Esophagus squamous epithelium (tissue), 5 donors: ENCODE data around the gene LHPP. TPM values are rescaled to one million over a fixed set of nuclear protein-coding genes. Genes with fewer than 3 reads are reported as not detected.

Source experiments
- DNase-seq: peaks from one replicate; lab custom pipeline; 2025; lab: John Stamatoyannopoulos, UW
- H3K27ac ChIP-seq, 4 donors: fragments of 200-600 bp; sonication (generic); one replicate each; pipeline ENCODE4 v1.5.1; 2016 to 2019; ENCODE audit warnings: mild to moderate bottlenecking in 1 of 4
- H3K27me3 ChIP-seq, 4 donors: fragments of 200-600 bp; sonication (generic); 1 replicate in 3 of 4; 2 replicates in 1 of 4; pipeline versions ENCODE4 v1.5.1 to v1.6.0; 2017 to 2021; ENCODE audit warnings: antibody characterized with exemption in 1 of 4
- H3K36me3 ChIP-seq, 3 donors: fragments of 200-600 bp; sonication (generic); one replicate each; pipeline ENCODE4 v1.5.1; 2016 to 2019
- H3K4me1 ChIP-seq, 3 donors: fragments of 200-600 bp; sonication (generic); one replicate each; pipeline ENCODE4 v1.5.1; 2017 to 2019
- H3K4me3 ChIP-seq, 4 donors: fragments of 200-600 bp; sonication (generic); 1 replicate in 3 of 4; 2 replicates in 1 of 4; pipeline ENCODE4 v1.5.1; 2016 to 2019; ENCODE audit warnings: mild to moderate bottlenecking in 2 of 4, moderate library complexity in 1 of 4
- H3K9me3 ChIP-seq, 3 donors: fragments of 200-600 bp; sonication (generic); one replicate each; pipeline ENCODE4 v1.5.1; 2016 to 2019
- POLR2A ChIP-seq, 4 donors: fragments of 450-650 bp; IDR thresholded peaks; one replicate each; pipeline ENCODE4 v1.6.1; 2017; ENCODE audit warnings: antibody characterized with exemption in 4 of 4, mild to moderate bottlenecking in 4 of 4, moderate library complexity in 3 of 4
- WGBS, 2 donors: methylation state at CpG; one replicate each; pipeline ENCODE4 v1.1.5; 2018; 5-methylcytosine and 5-hydroxymethylcytosine counted together
- intact Hi-C: fragments of 100-400 bp; cut with DNase I; formaldehyde crosslinking; loops from one replicate; pipeline ENCODE4 v1.15.0; 2022
- total RNA-seq, 4 donors: library from RNA; depleted of rRNA; stranded (reverse); fragments of >200 nt; gene quantifications; one replicate each; pipeline ENCODE4 v1.1.0, GENCODE V29; 2016
- TF ChIP-seq, protein P1 (sequence below), 6 experiments: fragments of 450-650 bp in 4 of 6; fragments of 200-600 bp in 2 of 6; sonication (generic) in 2 of 6; IDR thresholded peaks; one replicate each; pipeline ENCODE4 v1.5.1; 2016 to 2019; ENCODE audit warnings: antibody characterized with exemption in 6 of 6, mild to moderate bottlenecking in 4 of 6, moderate library complexity in 4 of 6
- donor health status: DM: yes; HTN: yes; CAD: no.

The LHPP gene
- total RNA-seq, 4 donors from 2014 or later, result 13.9 to 41.1 (median 24.3) TPM

DNA sequence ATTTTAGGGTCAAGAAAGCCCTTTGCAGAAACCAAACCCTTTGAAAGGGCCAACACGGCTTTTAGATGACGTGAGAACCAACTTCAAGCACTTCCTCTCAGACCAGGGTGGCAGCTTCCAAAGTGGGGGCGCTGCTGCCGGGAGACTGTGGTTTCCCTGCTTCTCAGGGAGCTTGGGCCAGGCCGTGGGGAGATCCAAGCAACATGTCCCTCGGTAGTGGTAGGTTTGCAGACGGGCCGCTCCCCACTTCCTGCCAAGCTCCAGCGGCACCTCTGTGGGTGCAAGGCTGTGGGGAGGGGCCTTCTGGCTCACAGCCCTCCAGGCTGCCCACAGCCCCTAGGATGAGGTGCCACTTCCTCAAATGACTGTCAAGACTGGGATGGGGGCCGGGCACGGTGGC lies 150.1 kb downstream of the LHPP start:
- TF ChIP-seq, protein P1, sequence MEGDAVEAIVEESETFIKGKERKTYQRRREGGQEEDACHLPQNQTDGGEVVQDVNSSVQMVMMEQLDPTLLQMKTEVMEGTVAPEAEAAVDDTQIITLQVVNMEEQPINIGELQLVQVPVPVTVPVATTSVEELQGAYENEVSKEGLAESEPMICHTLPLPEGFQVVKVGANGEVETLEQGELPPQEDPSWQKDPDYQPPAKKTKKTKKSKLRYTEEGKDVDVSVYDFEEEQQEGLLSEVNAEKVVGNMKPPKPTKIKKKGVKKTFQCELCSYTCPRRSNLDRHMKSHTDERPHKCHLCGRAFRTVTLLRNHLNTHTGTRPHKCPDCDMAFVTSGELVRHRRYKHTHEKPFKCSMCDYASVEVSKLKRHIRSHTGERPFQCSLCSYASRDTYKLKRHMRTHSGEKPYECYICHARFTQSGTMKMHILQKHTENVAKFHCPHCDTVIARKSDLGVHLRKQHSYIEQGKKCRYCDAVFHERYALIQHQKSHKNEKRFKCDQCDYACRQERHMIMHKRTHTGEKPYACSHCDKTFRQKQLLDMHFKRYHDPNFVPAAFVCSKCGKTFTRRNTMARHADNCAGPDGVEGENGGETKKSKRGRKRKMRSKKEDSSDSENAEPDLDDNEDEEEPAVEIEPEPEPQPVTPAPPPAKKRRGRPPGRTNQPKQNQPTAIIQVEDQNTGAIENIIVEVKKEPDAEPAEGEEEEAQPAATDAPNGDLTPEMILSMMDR (IDR thresholded peaks at IDR 0.05), result no peak
- no peak for TF ChIP-seq POLR2A (IDR thresholded peaks at IDR 0.05)
- no peak for DNase-seq
- H3K27ac ChIP-seq, result peak overlapping the region in 2 of 4 donors; percentile 7 to 57

DNA sequence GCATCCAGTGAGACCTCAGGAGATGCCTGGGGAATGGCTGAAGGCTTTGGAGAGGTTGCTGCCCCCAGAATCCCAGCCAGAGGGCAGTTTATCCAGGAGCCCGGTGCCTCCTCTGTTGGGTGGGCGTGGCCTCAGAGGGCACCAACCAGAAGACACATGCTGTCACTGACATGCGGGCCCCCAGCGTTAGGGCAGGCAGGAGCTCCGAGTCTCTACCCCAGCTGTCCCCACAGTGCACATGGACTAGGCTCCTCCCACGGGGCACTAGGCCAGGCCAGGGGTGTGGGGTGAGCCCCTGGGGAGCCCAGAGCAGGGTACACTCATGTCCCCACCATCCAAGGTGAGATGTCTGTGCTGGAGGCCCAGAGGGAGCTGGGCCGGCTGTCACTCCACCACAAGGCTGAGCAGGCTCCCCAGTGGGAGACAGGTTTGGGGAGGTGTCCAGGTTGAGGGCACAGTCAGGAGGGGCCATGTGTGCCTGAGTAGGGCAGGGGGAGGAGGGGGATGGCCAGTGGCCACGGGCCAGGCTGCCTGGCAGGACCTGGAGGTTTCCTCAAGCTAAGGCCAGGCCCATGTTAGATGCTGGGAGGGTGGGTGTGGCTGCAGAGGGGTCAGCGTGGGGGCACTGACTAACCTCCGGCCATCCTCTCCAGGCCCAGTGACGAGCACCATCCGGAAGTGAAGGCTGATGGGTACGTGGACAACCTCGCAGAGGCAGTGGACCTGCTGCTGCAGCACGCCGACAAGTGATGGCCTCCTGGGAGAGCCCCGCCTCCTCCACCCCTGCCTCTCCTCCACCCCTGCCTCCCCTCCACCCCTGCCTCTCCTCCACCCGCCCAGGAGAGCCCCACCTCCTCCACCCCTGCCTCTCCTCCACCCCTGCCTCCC lies 151.2 kb downstream of the LHPP start:
- Histone ChIP-seq H3K27me3 (no peaks in the 10 kb centered on the region), H3K9me3 (no peaks in the 10 kb centered on the region), H3K4me3 (no peak overlapping the region), H3K36me3 (peaks cover 0 to 35% (median 0%) of the 10 kb centered on the region in 3 donors), H3K27ac (peak overlapping the region in 2 of 4 donors; percentile 44 to 57), H3K4me1 (peaks cover 11 to 57% (median 22%) of the 10 kb centered on the region in 3 donors)
- 24 to 64% methylated on average over 4 to 5 of the region's 18 CpGs for WGBS, 2 donors
- no peak for DNase-seq
- intact Hi-C loops, result no loop called here
- TF ChIP-seq, protein P1 (IDR thresholded peaks at IDR 0.05), result no peak
- TF ChIP-seq POLR2A (IDR thresholded peaks at IDR 0.05), result no peak

More for the DNA sequence above, 150.1 kb downstream of the LHPP start:
- Histone ChIP-seq H3K9me3 (no peaks in the 10 kb centered on the region), H3K27me3 (no peaks in the 10 kb centered on the region), H3K36me3 (peaks cover 0 to 23% (median 0%) of the 10 kb centered on the region in 3 donors), H3K4me3 (no peak overlapping the region), H3K4me1 (peaks cover 11 to 53% (median 22%) of the 10 kb centered on the region in 3 donors)
- intact Hi-C loops, result no loop called here
- WGBS, 2 donors, result 20 to 63% methylated on average over 1 to 3 of the region's 11 CpGs

- Histone ChIP-seq H3K36me3 (peaks cover 0 to 47% (median 5%) of the 10 kb centered on the region in 3 donors), H3K9me3 (no peaks in the 10 kb centered on the region), H3K27ac (peak overlapping the region in 1 of 4 donors; percentile 44), H3K4me3 (no peak overlapping the region), H3K4me1 (peaks cover 19 to 60% (median 30%) of the 10 kb centered on the region in 3 donors), H3K27me3 (no peaks in the 10 kb centered on the region)
- intact Hi-C loops, result no loop called here
- no peak for DNase-seq
- no peak for TF ChIP-seq POLR2A (IDR thresholded peaks at IDR 0.05)
- TF ChIP-seq, protein P1 (IDR thresholded peaks at IDR 0.05), result no peak
- WGBS, 2 donors, result 46 to 72% methylated on average over 8 to 11 of the region's 11 CpGs
Observed at GRCh38 chr10:124614003-124614659, 152.5 kb downstream of the LHPP start.

DNA sequence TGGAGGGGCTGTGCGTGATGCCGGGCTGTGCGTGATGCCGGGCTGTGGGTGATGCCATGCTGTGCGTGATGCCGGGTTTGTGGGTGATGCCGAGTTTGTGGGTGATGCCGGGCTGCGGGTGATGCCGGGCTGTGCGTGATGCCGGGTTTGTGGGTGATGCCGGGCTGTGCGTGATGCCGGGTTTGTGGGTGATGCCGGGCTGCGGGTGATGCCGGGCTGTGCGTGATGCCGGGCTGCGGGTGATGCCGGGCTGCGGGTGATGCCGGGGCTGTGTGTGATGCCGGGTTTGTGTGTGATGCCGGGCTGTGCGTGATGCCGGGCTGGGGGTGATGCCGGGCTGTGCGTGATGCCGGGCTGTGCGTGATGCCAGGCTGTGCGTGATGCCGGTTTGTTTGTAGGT lies 153.6 kb downstream of the LHPP start:
- Histone ChIP-seq H3K36me3 (peaks cover 0 to 43% (median 5%) of the 10 kb centered on the region in 3 donors), H3K27me3 (no peaks in the 10 kb centered on the region), H3K4me1 (peaks cover 28 to 72% (median 41%) of the 10 kb centered on the region in 3 donors), H3K27ac (no peak overlapping the region), H3K4me3 (no peak overlapping the region), H3K9me3 (no peaks in the 10 kb centered on the region)
- intact Hi-C loops, result no loop called here
- no peak for DNase-seq
- TF ChIP-seq POLR2A (IDR thresholded peaks at IDR 0.05), result no peak
- TF ChIP-seq, protein P1 (IDR thresholded peaks at IDR 0.05), result no peak
- WGBS, 2 donors, result 91 to 95% methylated on average over 8 of the region's 34 CpGs
